GM12878 (cell line): ENCODE results near the gene PCDHB9. TPM values are rescaled to one million over a fixed set of nuclear protein-coding genes. Genes with fewer than 3 reads are reported as not detected.
"Not testable (repeated sequence)": the region's sequence is repeated elsewhere in the genome, so short reads cannot be mapped to it uniquely, and the experiment has no call there.

ENCODE experiments used
- ATAC-seq: fragments of 200-7000 bp; cut with Tn5 transposase; 3 replicates; pipeline ENCODE4 v1.9.1; 2020; ENCODE audit warnings: mild to moderate bottlenecking, moderate library complexity
- BruUV-seq: library from RNA; stranded (reverse); fragments of 400-500 nt; replicated peaks from 2 replicates; lab custom pipeline; 2021; lab: Mats Ljungman, UMichigan
- CTCF ChIA-PET: fragments of 300-600 bp; sonication (Branson Sonifier 250); formaldehyde crosslinking; extraction: SDS; loops from one replicate; lab custom pipeline; 2021; ENCODE audit warnings: inconsistent platforms; lab: Yijun Ruan, JAX
- POLR2A ChIA-PET: fragments of 350-600 bp; formaldehyde crosslinking; extraction: SDS; loops from one replicate; lab custom pipeline; 2021; ENCODE audit warnings: inconsistent platforms; lab: Charles Lee
- RAD21 ChIA-PET: fragments of 300-600 bp; sonication (Branson Sonifier 250); formaldehyde crosslinking; loops from one replicate; lab custom pipeline; 2023; ENCODE audit warnings: antibody characterized with exemption; ENCODE audit not compliant: unreplicated experiment; lab: Charles Lee
- SMC1A ChIA-PET: fragments of 300-600 bp; sonication (Branson Sonifier 250); formaldehyde crosslinking; loops from one replicate; lab custom pipeline; 2023; ENCODE audit not compliant: unreplicated experiment, uncharacterized antibody; lab: Charles Lee
- DNase-seq: peaks from one replicate; pipeline ENCODE4 v3.0.0-alpha.2; 2011; ENCODE audit warnings: low read depth, low spot score
- FAIRE-seq: peaks from 3 replicates; lab custom pipeline; 2011; peaks lifted over from hg19 to GRCh38; lab: Jason Lieb, UNC
- H2AFZ ChIP-seq: 2 replicates; pipeline ENCODE4 v1.6.0; 2011; ENCODE audit warnings: low read depth, low read length, control low read depth; ENCODE audit not compliant: control insufficient read depth
- H3K27ac ChIP-seq: 2 replicates; pipeline ENCODE4 v1.5.1; 2011; ENCODE audit warnings: control low read depth; ENCODE audit not compliant: control insufficient read depth, insufficient read depth
- H3K27me3 ChIP-seq, 2 experiments: replicated peaks in 1 of 2; 2 replicates each; pipeline versions ENCODE4 v1.6.0 to v1.6.1; 2011; ENCODE audit warnings: low read length in 1 of 2; ENCODE audit not compliant: control insufficient read depth in 2 of 2, insufficient read depth in 2 of 2
- H3K36me3 ChIP-seq, 2 experiments: 2 replicates each; pipeline ENCODE4 v1.5.1; 2011; ENCODE audit warnings: low read length in 1 of 2; ENCODE audit not compliant: control insufficient read depth in 2 of 2, insufficient read depth in 2 of 2
- H3K4me1 ChIP-seq: 2 replicates; pipeline ENCODE4 v1.6.1; 2011; ENCODE audit warnings: mild to moderate bottlenecking, low read length, moderate library complexity, mixed read lengths; ENCODE audit not compliant: control insufficient read depth, insufficient read depth
- H3K4me2 ChIP-seq: 2 replicates; pipeline ENCODE4 v1.6.0; 2011; ENCODE audit warnings: control low read depth; ENCODE audit not compliant: control insufficient read depth, insufficient read depth
- H3K4me3 ChIP-seq: fragments of 200-600 bp; sonication (generic); 2 replicates; pipeline ENCODE4 v1.5.1; 2016
- H3K79me2 ChIP-seq: 2 replicates; pipeline ENCODE4 v1.6.0; 2011; ENCODE audit warnings: low read length; ENCODE audit not compliant: control insufficient read depth, insufficient read depth
- H3K9ac ChIP-seq: 2 replicates; pipeline ENCODE4 v1.8.0; 2011; ENCODE audit warnings: low read length, control low read depth, mixed read lengths; ENCODE audit not compliant: control insufficient read depth, insufficient read depth
- H3K9me3 ChIP-seq: replicated peaks from 3 replicates; pipeline ENCODE4 v1.5.1; 2011; ENCODE audit warnings: mild to moderate bottlenecking, low read length; ENCODE audit not compliant: control insufficient read depth, insufficient read depth
- H4K20me1 ChIP-seq: 2 replicates; pipeline ENCODE4 v1.6.0; 2011; ENCODE audit not compliant: control insufficient read depth, insufficient read depth
- BMI1 ChIP-seq: fragments of 450-650 bp; IDR thresholded peaks from 2 replicates; pipeline ENCODE4 v1.6.1; 2016; ENCODE audit warnings: mild to moderate bottlenecking, moderate library complexity, borderline replicate concordance
- ESRRA ChIP-seq: IDR thresholded peaks from 2 replicates; pipeline ENCODE4 v1.6.1; 2012; ENCODE audit warnings: mild to moderate bottlenecking, low read length, improper control_type of control experiment
- ETV6 ChIP-seq, 2 experiments: fragments of 450-650 bp in 1 of 2; IDR thresholded peaks in 1 of 2; conservative IDR thresholded peaks in 1 of 2; 2 replicates each; pipeline ENCODE4 v1.6.1; 2014; ENCODE audit warnings: antibody characterized with exemption in 1 of 2, borderline replicate concordance in 1 of 2, low read depth in 1 of 2, mild to moderate bottlenecking in 1 of 2, moderate library complexity in 1 of 2
- KAT2A ChIP-seq: conservative IDR thresholded peaks from 2 replicates; pipeline ENCODE4 v1.6.1; 2011; ENCODE audit warnings: low read depth, low read length; ENCODE audit not compliant: control insufficient read depth
- KLF5 ChIP-seq: fragments of 450-650 bp; IDR thresholded peaks from 2 replicates; pipeline ENCODE4 v1.6.1; 2014; ENCODE audit warnings: mild to moderate bottlenecking; ENCODE audit not compliant: partially characterized antibody
- PAX8 ChIP-seq: fragments of 450-650 bp; IDR thresholded peaks from 2 replicates; pipeline ENCODE4 v1.6.1; 2017; ENCODE audit warnings: mild to moderate bottlenecking, moderate library complexity
- RAD21 ChIP-seq: IDR thresholded peaks from 2 replicates; pipeline ENCODE4 v1.6.1; 2011; ENCODE audit warnings: mild to moderate bottlenecking, low read depth, low read length, moderate library complexity; ENCODE audit not compliant: insufficient read depth
- RUNX3 ChIP-seq: IDR thresholded peaks from 2 replicates; pipeline ENCODE4 v1.6.1; 2012; ENCODE audit warnings: low read length, inconsistent platforms
- SUZ12 ChIP-seq: fragments of 200-600 bp; sonication (generic); IDR thresholded peaks from one replicate; pipeline ENCODE4 v1.6.1; 2018; ENCODE audit warnings: antibody characterized with exemption, mild to moderate bottlenecking; ENCODE audit not compliant: unreplicated experiment
- YY1 ChIP-seq: IDR thresholded peaks from 2 replicates; pipeline ENCODE4 v1.6.1; 2011; ENCODE audit warnings: low read depth, mild to moderate bottlenecking, low read length
- WGBS: methylation state at CpG from one replicate; pipeline ENCODE4 v1.1.6; 2016; ENCODE audit warnings: low lambda C conversion rate; ENCODE audit not compliant: insufficient replicate concordance, insufficient coverage; ENCODE audit errors: missing lambda C conversion rate; 5-methylcytosine and 5-hydroxymethylcytosine counted together
- in situ Hi-C: fragments of 300-500 bp; cut with MboI; formaldehyde crosslinking; loops from 9 replicates; pipeline ENCODE4 v1.14.3; 2018; ENCODE audit warnings: mixed read lengths
- intact Hi-C: fragments of 100-400 bp; cut with micrococcal nuclease; formaldehyde crosslinking; loops from one replicate; pipeline ENCODE4 v1.14.2; 2022; ENCODE audit not compliant: unreplicated experiment
- polyA plus RNA-seq, 11 experiments: library from polyadenylated mRNA; depleted of rRNA in 4 of 11; unstranded in 6 of 11; stranded (reverse) in 5 of 11; fragments of >200 nt; fragmentation: Nextera tagmentation in 4 of 11; fragmentation: Illumina TruSeq in 1 of 11; extraction: Ambion mirVana in 4 of 11; extraction: Trizol in 1 of 11; gene quantifications; 1 replicate in 1 of 11; 2 replicates in 10 of 11; pipeline versions ENCODE4 v1.2.1 to v1.2.3, GENCODE V29; 2011 to 2016; ENCODE audit warnings: inconsistent platforms in 2 of 11, missing spikeins in 2 of 11, low read depth in 1 of 11
- total RNA-seq, 4 experiments: library from RNA; depleted of rRNA in 3 of 4; stranded (reverse); fragments of >200 nt in 3 of 4; fragmentation: Illumina TruSeq in 1 of 4; extraction: Trizol in 1 of 4; gene quantifications; 2 replicates each; pipeline versions ENCODE4 v1.2.1 to v1.2.3, GENCODE V29; 2013 to 2021
- TF ChIP-seq, protein P1 (sequence below): IDR thresholded peaks from 2 replicates; pipeline ENCODE4 v1.6.1; 2011; ENCODE audit warnings: mild to moderate bottlenecking, low read depth, low read length, moderate library complexity; ENCODE audit not compliant: insufficient replicate concordance

The PCDHB9 gene
- total and polyA plus RNA-seq, 10 of the 15 experiments (the other 5 are each of a cell fraction or from before 2014, with no cell fraction given) = 0.01 to 0.45 (median 0.13) TPM; not detected in 4

- no peaks in the 10 kb centered on the region for H3K4me1 ChIP-seq
- ATAC-seq (no peak), FAIRE-seq (no peak), DNase-seq (no peak)
- no peak overlapping the region for H3K9ac ChIP-seq
- ChIA-PET SMC1A (no interaction called here), POLR2A (no interaction called here), CTCF (interaction anchor here (0.9 to 1.1 kb wide), 2 partner anchors 11 to 330 kb away, joined by 3 to 4 read pairs; partner anchors contain the start of gene PCDHB14), RAD21 (no interaction called here)
- H3K4me2 ChIP-seq = no peak overlapping the region
- TF ChIP-seq RAD21 = peak; percentile 38; the same call in 1 of the 2 replicates
- TF ChIP-seq KAT2A = no peak
- TF ChIP-seq YY1 = no peak
- no peak for TF ChIP-seq BMI1
- TF ChIP-seq KLF5 = no peak
- peak; percentile 33; the same call in 1 of the 2 replicates for TF ChIP-seq RUNX3
- TF ChIP-seq SUZ12 = no peak
- TF ChIP-seq, protein P1, sequence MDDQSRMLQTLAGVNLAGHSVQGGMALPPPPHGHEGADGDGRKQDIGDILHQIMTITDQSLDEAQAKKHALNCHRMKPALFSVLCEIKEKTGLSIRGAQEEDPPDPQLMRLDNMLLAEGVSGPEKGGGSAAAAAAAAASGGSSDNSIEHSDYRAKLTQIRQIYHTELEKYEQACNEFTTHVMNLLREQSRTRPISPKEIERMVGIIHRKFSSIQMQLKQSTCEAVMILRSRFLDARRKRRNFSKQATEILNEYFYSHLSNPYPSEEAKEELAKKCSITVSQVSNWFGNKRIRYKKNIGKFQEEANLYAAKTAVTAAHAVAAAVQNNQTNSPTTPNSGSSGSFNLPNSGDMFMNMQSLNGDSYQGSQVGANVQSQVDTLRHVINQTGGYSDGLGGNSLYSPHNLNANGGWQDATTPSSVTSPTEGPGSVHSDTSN = no peak
- no peak for TF ChIP-seq ETV6 (conservative IDR thresholded peaks at IDR 0.05 in 1 of 2, IDR thresholded peaks at IDR 0.05 in 1 of 2; ENCODE audit: borderline replicate concordance in 1 of 2, low read depth in 1 of 2)
- TF ChIP-seq PAX8 = no peak
- no peak for TF ChIP-seq ESRRA
- intact Hi-C loops = no loop called here
- H3K9me3 ChIP-seq = peaks cover 2% of the 10 kb centered on the region; the same call in 1 of the 3 replicates
- no peaks in the 10 kb centered on the region for H3K79me2 ChIP-seq
- H3K27ac ChIP-seq = no peak overlapping the region
- no peaks in the 10 kb centered on the region for H3K27me3 ChIP-seq
- in situ Hi-C loops = no loop called here
- H3K36me3 ChIP-seq = no peaks in the 10 kb centered on the region
- H3K4me3 ChIP-seq = no peak overlapping the region
- 29% methylated on average over 15 of the region's 15 CpGs for WGBS
- BruUV-seq = no TSS peak
- H4K20me1 ChIP-seq = no peaks in the 10 kb centered on the region
- H2AFZ ChIP-seq = no peak overlapping the region
Observed at GRCh38 chr5:141234109-141234667, 47.2 kb downstream of the PCDHB9 start.

- in situ Hi-C loops, POLR2A ChIA-PET, H3K36me3 ChIP-seq, H4K20me1 ChIP-seq, ATAC-seq, CTCF ChIA-PET, H3K27me3 ChIP-seq, H3K9me3 ChIP-seq, H3K4me3 ChIP-seq, RAD21 ChIA-PET, H2AFZ ChIP-seq, H3K4me2 ChIP-seq, intact Hi-C loops, H3K79me2 ChIP-seq, BruUV-seq, FAIRE-seq, DNase-seq, H3K4me1 ChIP-seq, H3K9ac ChIP-seq, SMC1A ChIA-PET, H3K27ac ChIP-seq: not testable (repeated sequence)
- 89% methylated on average over 30 of the region's 40 CpGs for WGBS
Observed at GRCh38 chr5:141235922-141236321, 49.0 kb downstream of the PCDHB9 start.
